Stimulated activated CD4-positive, alpha-beta T cell treated with anti-CD3 and anti-CD28 coated beads, Interleukin-4, amount 100 ng/mL, for 48 hours (primary cell): ENCODE data around the gene TMA7.
"Not testable (repeated sequence)": the region's sequence is repeated elsewhere in the genome, so short reads cannot be mapped to it uniquely, and the experiment has no call there.

Experiments used
- DNase-seq, 2 donors: peaks; one replicate each; pipeline ENCODE4 v3.0.0-alpha.2; 2020; ENCODE audit warnings: low read depth in 2 of 2

TMA7 gene

DNA sequence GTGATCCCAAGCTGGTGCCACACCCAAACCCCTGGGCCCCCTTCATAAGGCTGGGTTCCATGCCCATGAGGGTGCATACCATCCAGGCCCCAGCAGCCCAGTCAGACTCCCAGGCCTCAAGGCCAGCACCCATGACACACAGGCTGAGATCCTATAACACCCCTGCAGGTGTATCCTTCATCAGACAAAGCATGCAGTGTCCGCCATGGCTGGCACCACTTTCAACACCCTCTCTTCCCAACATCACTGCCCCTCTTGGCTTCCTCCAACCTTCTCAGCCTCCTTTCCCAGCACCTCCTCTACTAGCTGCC is 3.6 kb upstream of the TMA7 start:
- no peak for DNase-seq

DNA sequence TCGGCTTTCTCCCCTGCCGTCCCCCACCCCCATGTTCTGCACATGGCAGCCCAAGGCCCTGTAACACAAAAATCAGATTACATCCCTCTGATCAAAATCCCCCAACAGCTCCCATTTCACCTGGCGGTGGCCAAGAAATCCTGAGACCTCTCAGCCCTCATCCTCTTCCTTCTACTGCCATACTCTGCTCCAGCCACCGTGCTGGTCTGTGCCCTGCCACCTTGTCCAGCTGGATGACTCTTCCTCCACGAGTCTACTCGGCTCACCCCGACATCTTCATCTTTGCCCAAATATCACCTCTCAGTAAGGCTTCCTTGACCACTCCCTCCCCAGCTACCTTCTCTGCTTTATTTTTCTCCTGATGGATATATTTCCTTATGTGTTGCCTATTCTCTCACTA is 3.2 kb upstream of the TMA7 start:
- DNase-seq, result no peak

DNA sequence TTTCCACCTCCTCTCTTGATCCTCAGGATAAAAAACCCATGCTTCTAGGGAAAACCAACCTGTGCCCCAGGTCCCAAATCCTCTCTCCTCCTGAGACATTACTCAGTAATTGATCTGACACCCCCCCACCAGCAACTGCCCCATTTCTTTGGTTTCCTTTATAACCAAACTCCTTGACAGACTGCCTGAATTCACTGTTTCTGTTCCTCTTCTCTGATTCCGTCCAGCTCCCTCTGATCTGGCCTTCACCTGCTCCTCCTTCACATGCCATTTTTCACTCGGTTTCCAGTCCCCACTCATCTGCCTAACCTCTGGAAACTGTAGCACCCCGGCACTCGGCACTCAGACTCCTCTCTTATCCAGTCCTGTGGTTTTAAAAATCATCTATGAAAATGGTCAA is 2.2 kb upstream of the TMA7 start:
- no peak for DNase-seq

DNA sequence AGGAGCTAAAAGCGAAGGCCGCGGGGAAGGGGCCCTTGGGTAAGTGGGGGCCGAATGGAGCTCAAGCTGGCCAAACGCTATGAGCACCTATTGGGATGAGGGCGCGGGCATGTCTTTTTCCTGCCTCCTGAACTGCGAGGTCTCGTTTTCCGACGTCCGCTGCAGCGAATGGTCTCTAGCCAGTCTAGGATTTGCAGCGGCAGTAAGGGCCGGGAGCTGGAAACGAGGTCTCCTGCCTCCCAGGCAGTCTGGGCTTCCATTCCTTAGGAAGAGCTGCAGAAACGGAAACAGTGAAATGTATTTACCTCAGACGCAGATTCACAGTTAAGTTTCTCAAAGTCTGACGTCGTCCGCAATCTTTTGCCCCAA is 517 bp downstream of the TMA7 start:
- no peak for DNase-seq

DNA sequence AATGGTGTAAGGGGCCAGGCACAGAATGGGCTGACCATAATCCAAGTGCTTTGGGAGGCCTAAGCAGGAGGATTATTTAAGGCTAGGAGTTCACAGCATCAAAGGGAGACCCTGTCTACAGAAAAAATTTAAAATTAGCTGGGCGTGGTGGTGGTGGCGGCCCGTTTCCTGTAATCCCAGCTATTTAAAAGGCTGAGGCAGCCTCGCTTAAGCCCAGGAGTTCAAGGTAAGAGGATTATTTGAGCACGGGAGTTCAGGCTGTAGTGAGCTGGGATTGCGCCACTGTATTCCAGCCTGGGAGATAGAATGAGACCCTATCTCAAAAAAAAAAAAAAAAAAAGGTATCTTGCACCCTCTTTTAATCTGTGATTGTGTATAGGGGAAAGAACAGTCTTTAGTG is 1.9 kb downstream of the TMA7 start:
- DNase-seq, result no peak

DNA sequence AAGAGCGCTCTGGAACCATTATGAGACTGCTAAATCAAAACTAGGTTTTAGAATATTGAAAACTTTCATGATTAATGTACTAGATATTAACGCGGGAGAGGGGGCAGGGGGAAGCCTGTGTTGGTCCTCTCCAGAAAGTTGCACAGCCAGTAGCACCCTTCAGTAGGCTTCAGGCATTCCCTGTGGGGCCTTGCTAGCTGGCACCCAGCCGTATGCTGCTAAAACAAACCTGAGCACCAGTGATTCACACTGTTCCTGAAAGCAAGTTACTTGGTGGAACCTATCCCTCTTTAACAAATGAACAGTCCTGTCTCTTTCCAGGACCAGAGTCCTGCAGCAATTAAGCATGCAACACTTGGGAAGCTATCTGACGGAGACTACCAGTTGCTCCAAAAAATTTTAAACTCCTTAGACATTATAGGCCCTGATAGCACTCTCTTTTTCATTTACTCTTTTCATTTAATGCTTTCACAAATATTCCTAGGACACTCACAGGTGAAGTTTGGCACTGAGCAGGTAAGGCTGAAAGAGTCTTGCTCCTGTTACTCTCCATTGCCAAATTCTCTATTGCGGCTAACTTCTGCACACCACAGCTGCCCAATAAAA is 5.3 kb downstream of the TMA7 start:
- no peak for DNase-seq

DNA sequence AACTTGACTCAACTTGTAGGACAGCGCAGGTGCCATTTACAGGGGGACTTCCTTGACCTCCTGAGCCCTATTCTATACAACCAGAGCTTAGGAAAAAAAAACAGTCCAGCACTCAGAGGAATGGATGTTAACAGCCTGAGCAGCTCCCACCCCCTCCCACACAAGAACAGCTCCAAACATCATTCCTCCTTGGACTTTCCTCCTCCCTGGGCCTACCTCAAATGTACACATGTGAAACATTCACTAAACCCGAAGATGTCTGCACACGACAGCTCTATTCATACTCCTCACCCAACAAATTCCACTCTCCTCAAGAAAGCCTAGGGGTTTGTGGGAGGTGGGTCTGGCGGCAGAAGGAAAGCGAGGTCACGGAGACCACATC is 6.0 kb downstream of the TMA7 start:
- no peak for DNase-seq

DNA sequence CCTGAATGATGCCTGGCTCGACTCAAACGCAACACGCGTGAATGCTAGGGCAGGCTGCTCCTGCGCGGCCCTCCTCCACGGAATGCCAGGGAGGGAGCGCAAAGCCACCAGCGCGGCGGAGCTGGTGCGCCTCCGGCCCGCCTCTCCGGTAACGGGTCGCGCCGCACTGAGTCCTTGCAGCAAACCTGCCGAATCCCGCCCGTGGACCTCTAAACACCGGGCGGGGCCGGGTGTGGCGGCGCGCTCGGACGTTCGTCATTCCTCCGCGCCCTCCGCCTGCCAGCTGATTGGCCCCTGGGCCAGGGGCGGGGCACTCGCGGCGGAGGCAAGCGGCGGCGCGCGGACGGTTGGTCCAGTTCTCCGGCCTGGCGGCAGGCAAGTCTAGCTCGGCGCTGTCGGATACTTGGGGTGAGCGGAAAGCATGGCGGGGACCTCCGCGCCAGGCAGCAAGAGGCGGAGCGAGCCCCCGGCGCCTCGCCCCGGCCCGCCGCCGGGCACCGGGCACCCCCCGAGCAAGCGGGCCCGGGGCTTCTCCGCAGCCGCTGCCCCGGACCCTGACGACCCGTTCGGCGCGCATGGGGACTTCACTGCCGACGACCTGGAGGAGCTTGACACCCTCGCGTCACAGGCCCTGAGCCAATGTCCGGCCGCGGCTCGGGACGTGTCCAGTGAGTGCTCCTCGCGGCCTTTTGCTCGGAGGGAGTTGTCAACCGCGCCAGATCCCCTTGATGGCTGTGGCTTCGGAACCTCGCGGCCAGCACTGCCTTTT is 6.6 kb downstream of the TMA7 start, which contains the start of gene ATRIP:
TSS of gene ATRIP (plus strand) at position 313 of the 769 bp plus-strand sequence. CDS start at position 422, 109 bp downstream.
- peak; percentile 81 to 87 for DNase-seq

DNA sequence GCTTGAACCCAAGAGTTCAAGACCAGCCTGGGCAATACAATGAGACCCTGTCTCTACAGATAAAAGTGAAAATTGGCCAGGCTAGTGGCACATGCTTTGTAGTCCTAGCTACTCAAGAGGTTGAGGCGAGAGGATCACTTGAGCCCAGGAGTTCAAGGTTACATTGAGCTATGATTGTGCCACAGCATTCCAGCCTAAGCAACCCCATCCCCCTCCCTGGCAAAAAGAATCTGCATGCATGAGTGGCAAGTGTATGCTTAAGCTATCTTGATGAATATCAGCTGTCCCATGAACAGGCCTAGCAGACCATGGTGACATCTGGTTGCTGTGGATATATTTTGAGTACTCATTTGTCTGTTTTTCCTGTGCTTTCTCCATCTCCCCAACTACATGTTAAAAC is 11.2 kb downstream of the TMA7 start:
- DNase-seq, result no peak

DNA sequence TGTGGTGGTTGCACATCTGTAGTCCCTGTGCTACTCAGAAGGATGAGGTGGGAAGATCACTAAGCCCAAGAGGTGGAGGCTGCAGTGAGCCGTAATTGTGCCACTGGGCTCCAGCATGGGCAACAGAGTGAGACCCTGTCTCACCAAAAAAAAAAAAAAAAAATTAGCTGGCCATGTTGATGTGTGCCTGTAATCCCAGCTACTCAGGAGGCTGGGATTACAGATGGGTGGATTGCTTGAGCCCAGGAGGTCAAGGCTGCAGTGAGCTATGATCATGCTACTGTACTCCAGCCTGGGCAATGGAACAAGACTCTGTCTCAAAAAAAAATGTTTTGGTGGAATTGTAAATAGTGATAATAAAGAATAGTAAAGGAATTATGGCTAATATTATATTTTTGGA is 16.4 kb downstream of the TMA7 start:
- no peak for DNase-seq

DNA sequence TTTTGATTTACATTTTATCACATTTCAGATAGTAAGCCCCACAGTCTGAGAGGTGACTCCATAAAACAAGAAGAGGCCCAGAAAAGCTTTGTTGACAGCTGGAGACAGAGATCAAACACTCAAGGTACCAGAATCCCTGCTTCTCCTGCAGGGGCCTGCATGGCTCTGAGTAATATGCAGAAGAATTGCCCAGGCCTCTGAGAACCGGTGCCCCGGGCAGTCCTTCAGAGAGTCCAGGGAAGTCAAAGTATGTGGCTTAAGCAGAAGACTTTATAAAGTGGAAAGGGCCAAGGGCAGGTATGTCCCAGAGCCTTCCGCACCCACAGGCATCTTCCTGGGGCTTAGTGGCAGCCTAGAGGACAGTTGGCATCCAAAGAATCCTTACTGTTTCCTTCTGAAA is 19.3 kb downstream of the TMA7 start:
- no peak for DNase-seq

DNA sequence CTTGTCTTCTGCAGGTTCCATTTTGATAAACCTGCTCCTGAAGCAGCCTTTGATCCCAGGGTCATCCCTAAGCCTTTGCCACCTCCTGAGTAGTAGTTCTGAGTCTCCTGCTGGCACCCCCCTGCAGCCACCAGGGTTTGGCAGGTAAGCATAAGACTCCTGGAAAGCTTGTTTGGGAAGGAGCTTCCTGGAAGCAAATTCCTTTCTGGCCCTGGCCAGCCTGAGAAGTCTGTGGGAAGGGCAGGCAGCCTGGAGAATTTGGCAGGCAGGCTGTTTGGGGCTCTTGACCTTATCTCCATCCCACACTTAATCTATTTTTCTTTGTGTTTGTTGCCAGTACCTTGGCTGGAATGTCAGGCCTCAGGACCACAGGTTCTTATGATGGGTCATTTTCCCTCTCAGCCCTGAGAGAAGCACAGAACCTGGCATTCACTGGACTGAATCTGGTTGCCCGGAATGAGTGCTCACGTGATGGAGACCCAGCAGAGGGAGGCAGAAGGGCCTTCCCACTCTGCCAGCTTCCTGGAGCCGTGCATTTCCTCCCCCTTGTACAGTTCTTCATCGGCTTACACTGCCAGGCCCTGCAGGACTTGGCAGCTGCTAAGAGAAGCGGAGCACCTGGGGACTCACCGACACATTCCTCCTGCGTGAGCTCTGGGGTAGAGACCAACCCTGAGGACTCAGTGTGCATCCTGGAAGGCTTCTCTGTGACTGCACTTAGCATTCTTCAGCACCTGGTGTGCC is 19.9 kb downstream of the TMA7 start:
- no peak for DNase-seq

DNA sequence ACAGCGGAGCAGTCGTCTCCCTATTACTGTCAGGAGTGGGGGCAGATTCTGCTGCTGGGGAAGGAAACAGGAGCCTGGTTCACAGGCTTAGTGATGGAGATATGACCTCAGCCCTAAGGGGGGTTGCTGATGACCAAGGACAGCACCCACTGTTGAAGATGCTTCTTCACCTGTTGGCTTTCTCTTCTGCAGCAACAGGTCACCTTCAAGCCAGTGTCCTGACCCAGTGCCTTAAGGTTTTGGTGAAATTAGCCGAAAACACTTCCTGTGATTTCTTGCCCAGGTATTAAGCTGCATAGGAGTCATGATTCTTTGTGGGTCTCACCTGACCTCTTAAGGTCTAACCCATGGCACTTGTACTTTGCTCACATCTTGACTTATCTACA is 20.5 kb downstream of the TMA7 start:
- DNase-seq, result no peak

DNA sequence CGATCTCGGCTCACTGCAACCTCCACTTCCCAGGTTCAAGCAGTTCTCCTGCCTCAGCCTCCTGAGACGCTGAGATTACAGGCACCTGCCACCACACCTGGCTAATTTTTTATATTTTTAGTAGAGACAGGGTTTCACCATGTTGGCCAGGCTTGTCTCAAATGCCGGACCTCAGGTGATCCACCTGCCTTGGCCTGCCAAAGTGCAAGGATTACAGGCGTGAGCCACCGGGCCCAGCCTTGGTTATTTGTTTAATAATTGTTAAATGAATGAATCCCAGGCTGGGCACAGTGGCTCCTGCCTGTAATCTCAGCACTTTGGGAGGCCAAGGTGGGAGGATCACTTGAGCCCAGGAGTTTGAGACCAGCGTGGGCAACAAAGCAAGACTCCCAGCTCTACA is 21.7 kb downstream of the TMA7 start:
- DNase-seq, result not testable (repeated sequence)

DNA sequence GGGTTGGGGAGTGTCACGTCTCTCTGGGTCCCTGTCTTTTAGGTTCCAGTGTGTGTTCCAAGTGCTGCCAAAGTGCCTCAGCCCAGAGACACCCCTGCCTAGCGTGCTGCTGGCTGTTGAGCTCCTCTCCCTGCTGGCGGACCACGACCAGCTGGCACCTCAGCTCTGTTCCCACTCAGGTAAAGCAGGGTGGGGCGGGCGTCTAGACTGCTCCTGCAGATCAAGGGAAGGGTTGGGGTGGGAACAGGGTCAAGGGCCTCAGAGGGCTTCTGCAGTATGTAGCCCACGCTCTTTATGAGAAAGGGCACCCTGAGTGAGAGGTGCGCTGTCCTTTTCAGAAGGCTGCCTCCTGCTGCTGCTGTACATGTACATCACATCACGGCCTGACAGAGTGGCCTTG is 23.6 kb downstream of the TMA7 start:
- DNase-seq, result no peak

DNA sequence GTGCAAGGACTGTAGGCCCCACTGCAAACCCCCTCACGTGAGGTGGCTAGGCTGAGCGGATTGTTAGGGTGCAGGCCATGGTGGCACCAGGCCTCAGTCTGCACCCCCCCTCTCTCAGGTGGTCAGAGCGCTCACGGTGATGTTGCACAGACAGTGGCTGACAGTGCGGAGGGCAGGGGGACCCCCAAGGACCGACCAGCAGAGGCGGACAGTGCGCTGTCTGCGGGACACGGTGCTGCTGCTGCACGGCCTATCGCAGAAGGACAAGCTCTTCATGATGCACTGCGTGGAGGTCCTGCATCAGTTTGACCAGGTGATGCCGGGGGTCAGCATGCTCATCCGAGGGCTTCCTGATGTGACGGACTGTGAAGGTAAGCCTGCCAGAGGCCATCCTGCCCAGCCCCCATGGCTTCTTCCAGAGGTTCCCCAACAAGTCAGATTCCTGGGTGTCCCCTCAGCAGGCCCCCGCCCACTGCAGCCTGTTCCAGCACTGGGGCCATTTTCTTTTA is 24.7 kb downstream of the TMA7 start:
- no peak for DNase-seq

DNA sequence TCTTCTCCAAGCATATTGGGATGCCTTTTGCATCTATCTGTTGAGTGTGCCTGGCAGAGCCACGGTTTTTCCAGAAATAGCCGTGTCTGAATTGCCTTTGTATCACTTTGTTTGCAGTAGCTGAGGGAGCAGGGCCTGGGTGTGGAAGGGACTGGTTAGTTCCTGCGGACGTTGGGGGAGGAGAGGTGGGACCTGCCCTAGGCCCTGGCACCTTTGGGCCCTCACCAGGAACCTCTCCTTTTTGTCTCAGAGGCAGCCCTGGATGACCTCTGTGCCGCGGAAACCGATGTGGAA is 25.1 kb downstream of the TMA7 start:
- no peak for DNase-seq

DNA sequence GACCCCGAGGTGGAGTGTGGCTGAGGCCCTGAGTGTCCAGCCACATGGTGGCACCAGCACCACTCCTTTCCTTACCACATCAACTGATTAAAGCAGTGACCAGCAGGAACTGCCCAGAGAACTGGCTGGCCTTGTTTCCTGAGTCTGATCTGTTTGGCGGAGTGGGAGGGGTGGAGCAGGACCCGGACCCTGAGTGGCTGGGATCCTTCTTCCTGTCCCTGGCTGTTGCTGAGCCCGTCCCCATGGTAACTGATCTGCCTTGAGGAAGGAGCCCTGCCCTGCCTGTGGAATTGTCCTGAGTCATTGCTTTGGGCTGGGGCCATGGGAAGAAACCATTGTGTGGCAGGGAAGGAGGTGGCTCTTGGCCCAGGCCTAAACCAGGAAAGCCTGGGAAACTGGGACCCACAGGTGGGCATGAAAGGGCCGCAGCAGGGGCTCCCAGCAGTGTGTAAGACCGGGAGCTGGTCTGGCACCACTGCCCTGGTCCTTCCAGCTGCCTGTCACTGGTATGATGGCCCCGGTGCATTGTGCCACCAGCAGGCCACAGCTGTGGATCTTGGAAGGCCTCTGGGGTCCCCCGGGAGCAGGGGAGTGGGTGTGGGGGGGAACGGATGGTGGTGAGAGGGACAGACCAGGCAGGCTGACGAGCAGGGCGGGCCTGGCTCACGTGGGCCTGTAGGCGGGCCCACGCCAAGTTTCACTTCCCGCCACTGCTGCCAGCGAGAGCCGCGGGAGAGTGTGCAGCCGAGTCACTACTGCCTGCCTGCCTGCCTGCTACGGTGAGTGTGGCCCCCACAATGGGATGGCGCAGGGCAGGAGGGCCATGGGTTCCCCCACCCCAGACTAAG is 25.7 kb downstream of the TMA7 start:
- peak; percentile 61 to 74 for DNase-seq

DNA sequence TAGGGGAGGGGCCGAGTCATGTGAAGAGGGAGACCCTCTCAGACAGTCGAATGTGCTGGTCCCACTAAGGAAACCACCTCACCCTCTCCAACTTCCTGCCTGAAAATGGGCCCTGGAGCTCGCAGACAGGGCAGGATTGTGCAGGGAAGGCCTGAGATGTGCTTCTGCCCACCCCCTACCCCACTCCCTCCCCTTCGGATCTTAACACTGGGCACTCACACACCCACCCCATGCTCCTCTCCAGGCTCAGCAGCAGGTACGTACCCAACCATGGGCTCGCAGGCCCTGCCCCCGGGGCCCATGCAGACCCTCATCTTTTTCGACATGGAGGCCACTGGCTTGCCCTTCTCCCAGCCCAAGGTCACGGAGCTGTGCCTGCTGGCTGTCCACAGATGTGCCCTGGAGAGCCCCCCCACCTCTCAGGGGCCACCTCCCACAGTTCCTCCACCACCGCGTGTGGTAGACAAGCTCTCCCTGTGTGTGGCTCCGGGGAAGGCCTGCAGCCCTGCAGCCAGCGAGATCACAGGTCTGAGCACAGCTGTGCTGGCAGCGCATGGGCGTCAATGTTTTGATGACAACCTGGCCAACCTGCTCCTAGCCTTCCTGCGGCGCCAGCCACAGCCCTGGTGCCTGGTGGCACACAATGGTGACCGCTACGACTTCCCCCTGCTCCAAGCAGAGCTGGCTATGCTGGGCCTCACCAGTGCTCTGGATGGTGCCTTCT is 26.5 kb downstream of the TMA7 start:
- DNase-seq, result no peak

DNA sequence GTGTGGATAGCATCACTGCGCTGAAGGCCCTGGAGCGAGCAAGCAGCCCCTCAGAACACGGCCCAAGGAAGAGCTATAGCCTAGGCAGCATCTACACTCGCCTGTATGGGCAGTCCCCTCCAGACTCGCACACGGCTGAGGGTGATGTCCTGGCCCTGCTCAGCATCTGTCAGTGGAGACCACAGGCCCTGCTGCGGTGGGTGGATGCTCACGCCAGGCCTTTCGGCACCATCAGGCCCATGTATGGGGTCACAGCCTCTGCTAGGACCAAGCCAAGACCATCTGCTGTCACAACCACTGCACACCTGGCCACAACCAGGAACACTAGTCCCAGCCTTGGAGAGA is 27.0 kb downstream of the TMA7 start:
- no peak for DNase-seq

DNA sequence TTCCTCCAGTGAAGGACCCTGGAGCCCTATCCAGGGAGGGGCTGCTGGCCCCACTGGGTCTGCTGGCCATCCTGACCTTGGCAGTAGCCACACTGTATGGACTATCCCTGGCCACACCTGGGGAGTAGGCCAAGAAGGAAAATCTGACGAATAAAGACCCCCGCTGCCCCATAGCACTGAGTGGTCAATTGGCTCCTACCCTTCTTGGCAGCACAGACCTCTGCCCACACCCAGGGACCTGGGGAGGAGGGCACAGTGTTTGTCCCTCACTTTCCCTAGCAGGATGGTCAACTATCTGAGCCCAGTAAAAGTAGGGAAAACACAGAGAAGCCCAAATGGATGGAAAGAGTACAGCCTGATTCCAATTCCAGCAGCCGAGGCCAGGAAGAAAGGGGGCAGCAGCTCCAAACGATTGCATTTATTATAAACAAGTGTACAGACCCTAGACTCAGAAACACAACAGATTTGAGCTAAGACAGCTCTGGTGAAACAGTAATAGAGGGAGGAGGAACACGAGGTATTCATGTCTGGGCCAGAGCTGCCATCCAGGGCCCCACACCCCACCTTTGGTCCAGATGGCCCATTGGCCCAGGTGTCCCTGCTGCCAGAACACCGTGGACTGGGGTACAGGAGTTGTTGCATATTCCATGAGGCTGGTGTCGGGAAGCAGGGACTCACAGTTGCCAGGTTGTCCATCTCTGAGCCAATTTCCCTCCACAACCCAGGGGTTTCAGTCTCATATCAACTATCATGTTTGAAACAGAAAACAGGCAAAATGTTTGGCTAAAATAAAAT is 27.6 kb downstream of the TMA7 start:
- no peak for DNase-seq
